Hepatocyte (in vitro differentiated cells): ENCODE data around the gene SUPT3H. TPM values are rescaled to one million over a fixed set of nuclear protein-coding genes. Genes with fewer than 3 reads are reported as not detected.

Experiments used
- DNase-seq: peaks from one replicate; pipeline ENCODE4 v3.0.0-alpha.2; 2016; ENCODE audit warnings: low spot score
- H2AFZ ChIP-seq: fragments of 200-600 bp; sonication (generic); 2 replicates; pipeline ENCODE4 v1.6.0; 2016; ENCODE audit warnings: antibody characterized with exemption, mild to moderate bottlenecking
- H3K27ac ChIP-seq: fragments of 200-600 bp; sonication (generic); 2 replicates; pipeline ENCODE4 v1.5.1; 2016; ENCODE audit warnings: mild to moderate bottlenecking
- H3K27me3 ChIP-seq: fragments of 200-600 bp; sonication (generic); 2 replicates; pipeline ENCODE4 v1.6.1; 2016
- H3K36me3 ChIP-seq: fragments of 200-600 bp; sonication (generic); replicated peaks from 2 replicates; pipeline ENCODE4 v1.5.1; 2016; ENCODE audit warnings: low read depth; ENCODE audit not compliant: insufficient read depth
- H3K4me1 ChIP-seq: fragments of 200-600 bp; sonication (generic); 2 replicates; pipeline ENCODE4 v1.5.1; 2016; ENCODE audit warnings: mild to moderate bottlenecking, moderate library complexity; ENCODE audit not compliant: insufficient read depth
- H3K4me2 ChIP-seq: fragments of 200-600 bp; sonication (generic); 2 replicates; pipeline ENCODE4 v1.6.0; 2016
- H3K4me3 ChIP-seq: fragments of 200-600 bp; sonication (generic); 2 replicates; pipeline ENCODE4 v1.5.1; 2016; ENCODE audit warnings: mild to moderate bottlenecking
- H3K79me2 ChIP-seq: fragments of 200-600 bp; sonication (generic); 2 replicates; pipeline ENCODE4 v1.6.0; 2017; ENCODE audit warnings: mild to moderate bottlenecking
- H3K9me2 ChIP-seq: fragments of 200-600 bp; sonication (generic); replicated peaks from 2 replicates; pipeline ENCODE4 v1.6.0; 2017; ENCODE audit warnings: mild to moderate bottlenecking; ENCODE audit not compliant: insufficient read depth
- H3K9me3 ChIP-seq: fragments of 200-600 bp; sonication (generic); 2 replicates; pipeline ENCODE4 v1.5.1; 2016; ENCODE audit warnings: low read depth, mild to moderate bottlenecking
- H4K20me1 ChIP-seq: fragments of 200-600 bp; sonication (generic); 2 replicates; pipeline ENCODE4 v1.6.0; 2016; ENCODE audit warnings: mild to moderate bottlenecking; ENCODE audit not compliant: insufficient read depth, poor library complexity, severe bottlenecking
- CTCF ChIP-seq: fragments of 200-600 bp; sonication (generic); IDR thresholded peaks from 2 replicates; pipeline ENCODE4 v1.5.1; 2016; ENCODE audit warnings: antibody characterized with exemption, mild to moderate bottlenecking; ENCODE audit not compliant: poor library complexity
- EZH2 ChIP-seq: fragments of 200-600 bp; sonication (generic); IDR thresholded peaks from 2 replicates; pipeline ENCODE4 v1.6.1; 2016; ENCODE audit warnings: antibody characterized with exemption, mild to moderate bottlenecking, borderline replicate concordance
- EZH2phosphoT487 ChIP-seq: fragments of 200-600 bp; sonication (generic); IDR thresholded peaks from one replicate; pipeline ENCODE4 v1.6.1; 2018; ENCODE audit warnings: antibody characterized with exemption, mild to moderate bottlenecking, low read depth, moderate library complexity; ENCODE audit not compliant: unreplicated experiment, severe bottlenecking
- WGBS: methylation state at CpG from one replicate; pipeline ENCODE4 v1.1.6; 2016; ENCODE audit warnings: low lambda C conversion rate; ENCODE audit errors: missing lambda C conversion rate; 5-methylcytosine and 5-hydroxymethylcytosine counted together
- polyA plus RNA-seq: library from polyadenylated mRNA; unstranded; fragments of >200 nt; fragmentation: Nextera tagmentation; extraction: Ambion mirVana; gene quantifications from 2 replicates; pipeline ENCODE4 v1.2.1, GENCODE V29; 2016
- total RNA-seq: library from RNA; depleted of rRNA; stranded (reverse); fragments of >200 nt; gene quantifications from 2 replicates; pipeline ENCODE4 v1.2.3, GENCODE V29; 2014

Gene SUPT3H
- total and polyA plus RNA-seq, 2 experiments from 2014 or later = 6.8 to 7.7 TPM

- Histone ChIP-seq H3K9me2 (no peaks in the 10 kb centered on the region), H4K20me1 (no peaks in the 10 kb centered on the region), H3K4me2 (no peak overlapping the region), H3K79me2 (no peaks in the 10 kb centered on the region), H2AFZ (no peak overlapping the region), H3K4me1 (no peaks in the 10 kb centered on the region), H3K9me3 (no peaks in the 10 kb centered on the region), H3K27me3 (no peaks in the 10 kb centered on the region), H3K27ac (no peak overlapping the region), H3K4me3 (no peak overlapping the region), H3K36me3 (no peaks in the 10 kb centered on the region)
- WGBS = 89% methylated on average over 3 of the region's 3 CpGs
- TF ChIP-seq CTCF = no peak
- TF ChIP-seq EZH2 = no peak
- TF ChIP-seq EZH2phosphoT487 = no peak
- no peak for DNase-seq
Measured at GRCh38 chr6:44842616-44843015, 535.1 kb downstream of the SUPT3H start.

- no peaks in the 10 kb centered on the region for H3K27me3 ChIP-seq
- WGBS = 93% methylated on average over 1 of the region's 1 CpG
- no peaks in the 10 kb centered on the region for H3K79me2 ChIP-seq
- no peaks in the 10 kb centered on the region for H3K9me3 ChIP-seq
- no peak overlapping the region for H3K27ac ChIP-seq
- no peak for DNase-seq
- no peaks in the 10 kb centered on the region for H3K9me2 ChIP-seq
- H3K4me3 ChIP-seq = no peak overlapping the region
- no peak for TF ChIP-seq EZH2
- TF ChIP-seq CTCF = no peak
- H3K36me3 ChIP-seq = no peaks in the 10 kb centered on the region
- no peak overlapping the region for H2AFZ ChIP-seq
- no peaks in the 10 kb centered on the region for H4K20me1 ChIP-seq
- no peak overlapping the region for H3K4me2 ChIP-seq
- H3K4me1 ChIP-seq = no peaks in the 10 kb centered on the region
Measured at GRCh38 chr6:44841829-44842228, 535.9 kb downstream of the SUPT3H start.

GRCh38 chr6:44837741-44838140 is 540.0 kb downstream of the SUPT3H start:
- Histone ChIP-seq H2AFZ (no peak overlapping the region), H3K4me2 (no peak overlapping the region), H3K79me2 (no peaks in the 10 kb centered on the region), H3K4me1 (no peaks in the 10 kb centered on the region), H3K27me3 (no peaks in the 10 kb centered on the region), H3K9me2 (no peaks in the 10 kb centered on the region), H3K36me3 (no peaks in the 10 kb centered on the region), H3K4me3 (no peak overlapping the region), H3K27ac (no peak overlapping the region), H4K20me1 (no peaks in the 10 kb centered on the region), H3K9me3 (no peaks in the 10 kb centered on the region)
- no peak for DNase-seq
- WGBS = 88% methylated on average over 1 of the region's 1 CpG
- TF ChIP-seq CTCF (no peak), EZH2 (no peak), EZH2phosphoT487 (no peak)

GRCh38 chr6:44837255-44837654 is 540.5 kb downstream of the SUPT3H start:
- H3K36me3 ChIP-seq = no peaks in the 10 kb centered on the region
- no peaks in the 10 kb centered on the region for H3K27me3 ChIP-seq
- DNase-seq = no peak
- no peaks in the 10 kb centered on the region for H3K4me1 ChIP-seq
- H4K20me1 ChIP-seq = no peaks in the 10 kb centered on the region
- H2AFZ ChIP-seq = no peak overlapping the region
- no peak for TF ChIP-seq EZH2
- no peak for TF ChIP-seq CTCF
- no peak for TF ChIP-seq EZH2phosphoT487
- no peaks in the 10 kb centered on the region for H3K9me2 ChIP-seq
- H3K9me3 ChIP-seq = no peaks in the 10 kb centered on the region
- H3K4me3 ChIP-seq = no peak overlapping the region
- no peak overlapping the region for H3K4me2 ChIP-seq
- H3K27ac ChIP-seq = no peak overlapping the region
- H3K79me2 ChIP-seq = no peaks in the 10 kb centered on the region
